NCI-H1417 treated with DMSO at 0.1 percent for 48 hours (cell line): ENCODE measurements around the gene SLX1B.
"Not testable (repeated sequence)": the region's sequence is repeated elsewhere in the genome, so short reads cannot be mapped to it uniquely, and the experiment has no call there.

Experiments used
- DNase-seq: peaks from one replicate; lab custom pipeline; 2025; lab: John Stamatoyannopoulos, UW

The SLX1B gene

DNA sequence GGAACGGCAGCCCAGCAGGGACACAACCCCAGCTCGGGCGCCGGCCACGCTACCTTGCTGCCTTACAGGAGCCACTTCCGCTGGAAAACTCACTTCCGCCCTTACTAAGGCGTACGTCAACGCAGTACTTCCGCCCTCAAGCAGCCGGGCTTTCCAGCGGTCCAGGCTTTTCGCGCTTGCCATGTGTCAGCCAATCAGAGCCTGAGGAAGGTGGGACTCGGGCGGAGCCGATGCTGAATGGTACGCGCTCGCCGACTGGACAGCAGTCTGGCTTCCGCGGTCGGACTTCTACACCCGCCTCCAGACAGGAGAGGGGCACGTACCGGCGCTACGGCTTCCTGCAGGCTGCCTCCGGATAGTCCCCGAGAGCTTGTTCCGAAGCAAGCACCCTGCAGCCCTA, at the start of gene SLX1B, which contains the start of gene BOLA2:
Gene SLX1B, plus strand, starts transcription at position 265 of the 400 bp plus-strand sequence.
Gene BOLA2, minus strand, starts transcription at position 83 of the 400 bp plus-strand sequence. CDS start 98 bp downstream, outside the sequence.
- not testable (repeated sequence) for DNase-seq

DNA sequence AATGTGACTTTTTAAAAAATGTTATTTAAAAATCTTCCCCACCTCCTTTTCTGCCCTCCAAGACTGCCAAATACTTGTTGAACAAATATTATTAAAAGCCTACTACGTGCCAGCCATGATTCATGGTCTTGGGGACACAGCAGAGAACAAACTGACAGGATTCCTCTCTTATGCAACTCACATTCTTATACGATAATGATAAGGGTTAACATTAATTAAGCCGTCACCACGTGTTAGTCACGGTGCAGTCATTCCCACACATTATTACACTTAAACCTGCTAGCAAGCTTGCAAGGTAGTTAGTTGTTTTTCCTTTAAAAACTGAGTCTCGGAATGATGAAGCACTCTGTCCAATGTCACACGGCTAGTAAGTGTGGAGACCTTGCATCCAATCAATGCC, 49.1 kb upstream of the SLX1B start:
- not testable (repeated sequence) for DNase-seq

DNA sequence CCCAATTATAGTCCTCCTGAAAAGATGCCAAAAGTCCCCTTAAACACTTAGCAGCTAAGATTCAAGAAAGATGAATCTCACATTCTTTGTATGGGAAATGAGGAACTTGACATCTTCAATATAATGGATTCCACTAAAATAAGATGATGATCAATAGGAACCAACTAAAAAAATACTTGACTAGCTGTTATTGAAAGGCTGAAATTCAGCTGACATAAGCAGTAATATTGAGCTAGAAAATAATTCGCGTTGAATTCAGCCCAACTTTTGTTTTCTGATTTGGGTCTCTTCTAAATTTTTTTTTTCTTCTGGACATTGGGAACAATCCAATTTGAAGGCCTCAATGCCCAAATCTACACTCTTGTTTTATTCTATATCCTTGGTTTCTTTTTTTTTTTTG, 30.7 kb upstream of the SLX1B start:
- DNase-seq: not testable (repeated sequence)

DNA sequence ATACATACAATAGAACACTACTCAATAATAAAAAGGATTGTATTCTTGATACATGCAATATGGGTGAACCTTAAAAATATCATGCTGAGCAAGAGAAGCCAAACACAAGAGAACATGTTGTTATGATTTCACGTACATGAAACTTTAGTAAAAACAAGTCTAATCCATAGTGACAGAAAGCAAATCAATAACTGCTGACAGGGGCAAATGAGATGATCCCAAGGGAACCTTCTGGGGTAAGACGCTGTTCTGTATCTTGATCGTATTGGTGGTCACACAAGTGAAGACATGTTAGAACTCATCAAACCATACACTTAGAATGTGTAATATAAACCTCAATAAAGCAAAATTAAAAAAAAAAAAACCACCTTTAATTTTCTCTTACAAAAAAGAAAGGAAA, 28.9 kb upstream of the SLX1B start:
- not testable (repeated sequence) for DNase-seq

DNA sequence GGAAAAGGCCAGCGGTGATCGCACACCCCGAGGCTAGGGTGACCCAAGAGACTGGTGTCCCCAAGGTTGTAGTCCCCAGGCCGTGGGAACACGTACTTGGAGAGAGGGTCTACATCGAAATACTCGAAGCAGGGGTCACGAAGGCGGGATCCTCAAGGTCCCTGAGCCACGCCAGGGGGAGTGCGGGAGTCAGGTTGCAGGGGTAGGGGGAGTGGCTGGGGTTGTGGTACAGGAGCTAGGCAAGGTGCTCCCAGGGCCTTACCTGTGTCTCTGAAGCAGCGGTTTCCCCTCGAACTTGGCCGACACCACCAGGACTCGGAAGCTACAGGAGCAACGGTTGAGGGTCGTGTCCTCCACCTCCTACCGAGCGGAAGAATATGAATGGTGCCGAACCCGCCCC, 579 bp upstream of the SLX1B start:
- not testable (repeated sequence) for DNase-seq

DNA sequence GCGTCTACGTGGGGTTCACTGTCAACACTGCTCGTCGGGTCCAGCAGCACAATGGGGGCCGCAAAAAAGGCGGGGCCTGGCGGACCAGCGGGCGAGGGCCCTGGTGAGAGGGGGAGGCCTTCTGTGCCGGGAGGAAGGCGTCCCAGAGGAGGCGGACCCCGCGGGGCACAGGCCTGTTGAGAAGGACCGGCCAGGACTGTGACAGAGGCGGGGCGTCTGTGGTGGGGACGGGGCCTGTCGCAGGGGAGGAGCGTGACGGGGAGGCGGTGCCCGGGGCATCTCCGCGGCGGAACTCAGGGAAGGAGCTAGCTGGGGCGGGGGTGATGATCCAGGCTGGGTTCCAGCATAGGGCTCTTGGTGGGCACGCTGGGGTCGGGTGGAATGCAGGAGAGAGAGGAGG, 495 bp downstream of the SLX1B start:
- DNase-seq: not testable (repeated sequence)

DNA sequence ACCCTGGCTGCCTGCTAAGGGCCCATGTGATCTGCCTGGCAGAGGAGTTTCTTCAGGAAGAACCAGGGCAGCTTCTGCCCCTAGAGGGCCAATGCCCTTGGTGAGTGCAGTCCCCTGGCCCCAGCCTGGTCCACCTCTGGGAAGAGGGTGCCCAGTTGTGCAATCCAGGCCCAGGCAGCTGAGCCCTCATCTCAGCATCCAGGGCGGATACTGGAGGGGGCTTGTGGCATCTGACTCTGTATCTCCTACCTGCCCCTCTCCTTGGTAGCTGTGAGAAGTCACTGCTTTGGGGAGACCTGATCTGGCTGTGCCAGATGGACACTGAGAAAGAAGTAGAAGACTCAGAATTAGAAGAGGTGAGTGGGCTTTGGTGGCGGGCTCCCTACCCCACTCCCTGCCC, 3.3 kb downstream of the SLX1B start:
- DNase-seq: not testable (repeated sequence)

DNA sequence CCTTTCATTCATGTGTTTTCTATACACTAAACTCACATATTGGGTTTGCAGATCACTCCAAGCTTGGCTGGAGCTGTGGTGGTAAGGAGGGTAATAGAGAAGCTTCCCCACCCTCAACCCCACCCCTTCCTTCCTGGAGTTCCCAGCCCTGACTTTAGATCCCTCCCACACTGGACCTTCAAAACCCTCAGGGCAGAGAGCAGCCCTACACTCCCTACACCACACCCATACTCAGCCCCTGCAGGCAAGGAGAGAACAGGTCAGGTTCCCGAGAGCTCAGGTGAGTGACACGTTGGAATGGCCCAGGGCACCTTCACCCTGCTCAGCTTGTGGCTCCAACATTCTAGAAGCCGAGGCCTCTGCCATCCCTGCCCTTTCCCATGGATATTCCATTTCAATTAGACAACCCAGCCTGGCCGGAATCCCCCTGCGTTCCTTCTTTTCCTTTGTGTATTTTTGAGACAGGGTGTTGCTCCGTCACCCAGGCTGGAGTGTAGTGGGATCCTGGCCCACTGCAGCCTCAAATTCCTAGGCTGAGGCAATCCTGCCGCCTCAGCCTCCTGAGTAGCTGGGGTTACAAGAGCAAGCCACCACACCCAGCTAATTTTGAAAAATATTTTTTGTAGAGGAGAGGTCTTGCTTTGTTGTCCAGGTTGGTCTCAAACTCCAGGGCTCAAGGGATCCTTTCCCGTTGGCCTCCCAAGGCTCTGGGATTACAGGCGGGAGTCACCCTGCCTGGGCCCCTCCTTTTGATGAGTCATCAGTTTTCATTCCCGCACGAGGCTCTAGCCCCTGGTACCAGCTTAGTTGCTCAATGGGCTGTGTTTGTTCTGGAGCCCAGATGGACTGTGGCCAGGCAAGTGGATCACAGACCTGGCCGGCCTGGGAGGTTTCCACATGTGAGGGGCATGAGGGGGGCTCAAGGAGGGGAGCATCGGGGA, 5.6 kb downstream of the SLX1B start, which contains the start of gene SULT1A4:
Gene SULT1A4, plus strand, starts transcription at position 208 of the 941 bp plus-strand sequence. CDS start 1,473 bp downstream, outside the sequence.
- DNase-seq: not testable (repeated sequence)

DNA sequence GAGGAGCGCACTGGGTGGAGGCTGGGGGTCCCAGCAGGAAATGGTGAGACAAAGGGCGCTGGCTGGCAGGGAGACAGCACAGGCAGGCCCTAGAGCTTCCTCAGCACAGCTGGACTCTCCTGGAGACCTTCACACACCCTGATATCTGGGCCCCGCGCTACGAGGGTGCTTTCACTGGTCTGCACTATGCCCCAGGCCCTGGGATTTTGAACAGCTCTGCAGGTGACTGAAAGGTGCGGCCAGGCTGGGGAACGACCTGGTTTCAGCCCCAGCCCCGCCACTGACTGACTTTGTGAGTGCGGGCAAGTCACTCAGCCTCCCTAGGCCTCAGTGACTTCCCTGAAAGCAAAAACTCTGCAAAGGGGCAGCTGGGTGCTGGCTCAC, 6.3 kb downstream of the SLX1B start:
- DNase-seq: not testable (repeated sequence)

DNA sequence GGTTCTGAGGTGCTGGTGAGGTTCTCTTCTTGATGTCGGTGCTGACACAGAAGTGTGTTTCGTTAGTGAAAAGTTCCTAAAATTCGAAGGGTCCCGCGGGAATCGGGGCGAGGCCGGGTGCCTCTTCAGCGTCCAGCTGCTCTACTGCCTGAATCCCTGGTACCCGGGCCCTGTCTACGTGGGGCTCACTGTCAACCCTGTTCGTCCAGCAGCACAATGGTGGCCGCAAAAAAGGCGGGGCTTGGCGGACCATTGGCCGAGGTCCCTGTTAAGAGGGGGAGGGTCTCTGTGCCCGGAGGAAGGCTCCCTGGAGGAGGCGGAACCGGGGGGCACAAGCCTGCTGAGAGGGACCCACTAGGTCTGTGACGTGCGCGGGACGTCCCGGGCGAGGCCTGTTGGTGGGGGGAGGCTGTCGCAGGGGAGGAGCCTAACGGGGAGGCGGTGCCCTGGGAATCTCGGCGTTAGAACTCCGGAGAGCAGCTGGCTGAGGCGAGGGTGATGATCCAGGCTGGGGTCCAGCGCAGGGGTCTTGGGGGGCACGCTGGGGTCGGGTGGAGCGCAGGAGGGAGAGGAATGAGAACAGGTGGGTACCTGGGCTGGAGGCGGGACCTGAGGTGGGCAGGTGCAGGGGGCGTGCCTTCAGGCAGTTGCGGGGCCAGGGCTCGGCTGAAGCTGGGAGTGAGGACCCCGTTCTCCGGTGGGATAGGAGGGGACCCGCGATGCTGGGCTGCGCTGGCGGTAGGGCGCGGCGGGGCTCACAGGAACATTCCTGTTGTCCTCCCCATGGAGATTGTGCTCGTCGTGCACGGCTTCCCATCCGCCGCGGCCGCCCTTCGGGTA, 11.9 kb downstream of the SLX1B start:
- not testable (repeated sequence) for DNase-seq

DNA sequence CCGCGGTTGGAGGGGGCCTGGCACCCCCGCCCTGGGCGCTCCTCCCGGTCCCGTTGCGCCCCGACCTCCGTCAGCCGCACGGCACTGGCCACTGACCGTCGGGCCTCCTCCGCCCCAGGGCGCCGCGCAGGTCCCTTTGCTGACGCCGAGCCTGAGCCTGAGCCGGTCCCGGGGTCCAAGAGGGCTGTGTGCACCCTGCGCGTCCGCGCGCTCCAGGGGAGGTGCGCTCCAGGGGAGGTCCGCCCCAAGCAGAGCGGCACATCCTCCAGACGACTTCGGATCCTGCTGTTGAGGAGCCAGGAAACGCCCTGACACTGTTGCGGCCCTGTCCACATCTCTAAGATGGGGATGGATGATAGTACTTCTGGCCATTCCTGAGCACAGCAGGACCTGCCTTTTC, 12.6 kb downstream of the SLX1B start:
- DNase-seq: not testable (repeated sequence)

DNA sequence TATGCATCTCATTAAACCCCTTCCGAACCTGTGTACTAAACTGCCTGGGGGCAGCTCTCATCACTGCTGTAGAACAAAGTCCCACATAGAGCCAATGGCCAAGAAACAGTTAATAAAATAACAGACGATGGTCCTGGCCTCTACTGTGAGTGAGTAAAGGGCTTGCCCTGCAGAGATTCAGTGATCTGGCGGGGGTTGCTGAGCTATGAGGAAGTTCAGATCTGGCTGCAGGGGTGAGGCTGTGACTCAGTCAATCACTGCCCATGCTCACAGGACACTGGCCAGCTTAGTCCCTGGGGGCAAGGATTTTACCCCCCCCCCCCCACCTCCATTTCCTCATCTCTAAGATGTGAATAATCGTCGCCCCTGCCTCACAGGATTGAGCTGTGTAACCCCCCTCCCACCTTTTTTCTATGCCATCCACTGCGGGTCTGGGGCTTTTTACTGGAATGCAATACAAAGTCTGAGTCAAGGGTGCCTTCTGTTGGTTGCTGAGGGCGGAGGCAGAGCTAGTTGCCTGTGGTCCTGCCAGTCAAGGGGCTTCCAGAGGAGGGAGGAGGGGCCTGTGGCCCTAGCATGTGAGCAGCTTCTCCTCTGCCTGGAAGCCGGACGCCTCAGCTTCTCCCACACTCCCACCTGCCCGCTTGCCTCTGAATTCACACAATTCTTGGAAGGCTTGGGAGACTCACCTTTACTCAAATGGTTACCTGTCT, 13.5 kb downstream of the SLX1B start:
- not testable (repeated sequence) for DNase-seq

DNA sequence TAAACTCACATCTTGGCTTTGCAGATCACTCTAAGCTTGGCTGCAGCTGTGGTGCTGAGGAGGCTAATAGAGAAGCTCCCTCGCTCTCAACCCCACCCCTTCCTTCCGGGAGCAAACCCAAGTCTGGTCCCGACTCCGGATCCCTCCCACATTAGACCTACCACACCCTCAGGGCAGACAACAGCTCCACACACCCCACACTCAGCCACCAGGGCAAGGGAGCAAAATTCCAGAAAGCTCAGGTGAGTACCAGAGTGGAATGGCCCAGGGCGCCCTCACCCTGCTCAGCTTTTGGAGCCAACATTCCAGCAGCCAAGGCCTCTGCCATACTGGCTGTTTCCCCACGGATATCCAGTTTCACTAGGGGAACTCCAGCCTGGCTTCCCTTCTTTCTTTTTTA, 15.3 kb downstream of the SLX1B start:
- not testable (repeated sequence) for DNase-seq

DNA sequence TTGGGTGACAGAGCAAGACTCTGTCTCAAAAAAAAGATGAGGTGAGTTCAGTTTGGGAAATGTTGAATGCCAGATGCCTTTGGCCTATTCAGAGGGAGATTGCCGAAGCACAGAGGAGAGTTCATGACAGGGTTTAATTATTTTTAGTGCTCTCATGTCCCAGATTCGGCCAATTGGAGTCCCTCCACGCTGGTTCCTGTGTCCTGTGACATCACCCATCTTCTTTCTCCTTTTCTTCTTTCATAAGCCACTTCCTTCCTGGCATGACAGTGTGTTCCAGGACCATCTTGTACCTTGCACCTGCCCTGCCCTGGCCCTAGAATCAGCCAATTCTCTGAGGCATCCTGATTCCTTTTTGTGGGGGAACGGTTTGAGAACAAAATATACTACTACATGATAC, 17.7 kb downstream of the SLX1B start:
- DNase-seq: not testable (repeated sequence)

DNA sequence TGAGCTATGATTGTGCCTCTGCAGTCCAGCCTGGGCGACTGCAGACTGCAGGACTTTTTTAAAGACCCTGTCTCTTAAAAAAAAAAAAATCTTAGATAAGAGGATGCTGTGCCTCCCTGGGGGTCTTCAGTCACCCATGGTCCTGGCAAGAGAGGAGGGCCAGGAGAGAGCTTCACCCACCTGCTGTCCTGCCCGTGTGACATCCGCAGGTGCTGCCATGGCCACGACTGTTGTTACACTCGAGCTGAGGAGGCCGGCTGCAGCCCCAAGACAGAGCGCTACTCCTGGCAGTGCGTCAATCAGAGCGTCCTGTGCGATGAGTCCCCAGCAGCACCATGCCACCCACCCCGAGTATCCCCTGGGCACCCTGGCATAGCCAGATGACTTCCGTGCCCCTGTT, 27.9 kb downstream of the SLX1B start:
- not testable (repeated sequence) for DNase-seq

DNA sequence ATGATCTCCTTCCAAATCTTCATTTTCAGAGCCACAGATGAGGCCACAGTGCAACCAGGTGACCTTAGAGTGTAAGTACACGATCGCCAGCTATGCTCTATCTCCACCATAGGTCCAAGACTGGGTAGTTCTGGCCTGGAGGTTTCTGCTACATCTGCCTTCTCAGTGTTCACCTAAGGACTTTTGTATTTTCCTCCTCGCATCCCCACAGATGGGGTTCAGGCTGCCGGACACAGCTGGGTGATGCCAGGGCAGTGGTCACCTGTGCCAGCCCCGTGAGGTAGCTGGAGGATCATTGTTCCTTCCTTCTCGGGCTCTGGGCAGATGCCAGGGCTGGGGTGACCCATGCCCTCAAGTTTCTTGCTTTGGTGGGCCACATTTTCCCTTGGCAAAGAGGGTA, 52.0 kb downstream of the SLX1B start, which contains the start of gene NPIPB12:
Gene NPIPB12, minus strand, starts transcription at position 101 of the 400 bp plus-strand sequence.
- not testable (repeated sequence) for DNase-seq
